22Rv1 (cell line): Measurements from ENCODE around the gene AGXT2.

Experiments used
- H3K27ac ChIP-seq: fragments of 450-650 bp; 2 replicates; pipeline ENCODE4 v1.5.1; 2017
- ZFX ChIP-seq: fragments of 450-650 bp; IDR thresholded peaks from 2 replicates; pipeline ENCODE4 v1.6.1; 2017; ENCODE audit warnings: antibody characterized with exemption, borderline replicate concordance
- TF ChIP-seq, protein P1 (sequence below): fragments of 450-650 bp; IDR thresholded peaks from 2 replicates; pipeline ENCODE4 v1.5.1; 2017; ENCODE audit warnings: mild to moderate bottlenecking

AGXT2 gene

DNA sequence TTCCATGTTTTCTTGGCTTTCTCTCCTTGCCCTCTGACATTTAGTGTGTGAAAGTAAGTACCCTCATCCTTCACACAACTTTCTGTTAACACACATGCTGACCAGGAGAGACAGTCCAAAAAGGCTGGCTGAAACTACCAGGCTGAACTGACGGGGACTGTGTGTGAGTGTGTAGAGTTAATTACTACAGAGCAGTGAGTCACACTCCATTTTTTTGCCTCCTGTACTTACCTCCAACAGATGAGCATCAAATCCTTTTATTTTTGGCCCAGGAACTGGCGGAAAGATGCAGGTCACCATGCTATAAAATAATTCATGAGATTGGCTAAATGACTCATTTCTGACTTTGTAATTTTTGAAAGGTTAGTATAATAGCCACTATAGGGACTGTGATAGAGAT, 20.2 kb upstream of the AGXT2 start:
- TF ChIP-seq, protein P1, sequence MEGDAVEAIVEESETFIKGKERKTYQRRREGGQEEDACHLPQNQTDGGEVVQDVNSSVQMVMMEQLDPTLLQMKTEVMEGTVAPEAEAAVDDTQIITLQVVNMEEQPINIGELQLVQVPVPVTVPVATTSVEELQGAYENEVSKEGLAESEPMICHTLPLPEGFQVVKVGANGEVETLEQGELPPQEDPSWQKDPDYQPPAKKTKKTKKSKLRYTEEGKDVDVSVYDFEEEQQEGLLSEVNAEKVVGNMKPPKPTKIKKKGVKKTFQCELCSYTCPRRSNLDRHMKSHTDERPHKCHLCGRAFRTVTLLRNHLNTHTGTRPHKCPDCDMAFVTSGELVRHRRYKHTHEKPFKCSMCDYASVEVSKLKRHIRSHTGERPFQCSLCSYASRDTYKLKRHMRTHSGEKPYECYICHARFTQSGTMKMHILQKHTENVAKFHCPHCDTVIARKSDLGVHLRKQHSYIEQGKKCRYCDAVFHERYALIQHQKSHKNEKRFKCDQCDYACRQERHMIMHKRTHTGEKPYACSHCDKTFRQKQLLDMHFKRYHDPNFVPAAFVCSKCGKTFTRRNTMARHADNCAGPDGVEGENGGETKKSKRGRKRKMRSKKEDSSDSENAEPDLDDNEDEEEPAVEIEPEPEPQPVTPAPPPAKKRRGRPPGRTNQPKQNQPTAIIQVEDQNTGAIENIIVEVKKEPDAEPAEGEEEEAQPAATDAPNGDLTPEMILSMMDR = no peak
- no peak for TF ChIP-seq ZFX
- no peak overlapping the region for H3K27ac ChIP-seq

DNA sequence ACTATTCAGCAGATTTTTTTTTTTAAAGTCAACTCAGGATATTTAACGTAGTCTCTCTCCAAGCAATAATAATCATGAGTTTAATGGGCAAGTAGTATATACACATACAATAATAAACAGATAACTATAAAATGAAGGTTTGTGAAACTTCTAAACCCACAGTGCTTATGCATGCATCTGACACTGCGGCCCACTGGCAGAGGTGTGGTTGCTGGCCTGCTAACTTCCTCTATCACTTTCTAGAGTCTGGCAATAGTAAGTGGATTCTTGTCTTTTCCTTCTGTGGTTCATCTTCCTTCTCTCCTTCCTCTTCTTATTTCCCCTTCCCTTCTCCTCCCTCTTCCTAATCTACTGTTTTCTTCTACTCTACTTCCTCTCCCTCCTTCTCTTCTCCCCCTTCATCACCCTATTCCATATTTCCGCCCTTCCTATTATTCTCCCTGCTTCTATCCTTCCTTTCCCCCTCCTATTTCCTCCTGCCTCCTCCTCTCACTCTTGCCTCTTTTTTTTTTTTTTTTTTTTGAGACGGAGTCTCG, 18.6 kb upstream of the AGXT2 start:
- no peak for TF ChIP-seq ZFX
- TF ChIP-seq, protein P1 = no peak
- H3K27ac ChIP-seq = no peak overlapping the region

DNA sequence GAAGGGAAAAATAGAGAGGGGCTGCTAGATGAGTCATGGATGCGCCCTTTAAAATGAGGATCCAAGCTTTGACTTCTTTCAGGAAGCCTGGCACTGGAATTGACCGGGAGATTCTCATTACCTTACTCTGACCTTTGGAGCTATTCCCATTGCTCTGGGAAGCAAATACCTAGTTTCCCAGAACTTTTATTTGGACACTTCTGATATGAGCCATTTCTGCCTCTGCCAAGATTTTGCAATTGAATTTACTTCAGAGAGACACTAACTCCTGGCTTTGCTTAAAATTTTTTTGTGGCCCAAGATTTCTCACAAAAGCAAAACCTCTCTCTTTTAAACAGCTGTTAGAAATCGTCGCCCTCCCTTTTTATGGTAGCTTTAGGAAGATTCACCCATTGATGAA, 15.7 kb upstream of the AGXT2 start:
- TF ChIP-seq ZFX = no peak
- TF ChIP-seq, protein P1 = no peak
- H3K27ac ChIP-seq = no peak overlapping the region

DNA sequence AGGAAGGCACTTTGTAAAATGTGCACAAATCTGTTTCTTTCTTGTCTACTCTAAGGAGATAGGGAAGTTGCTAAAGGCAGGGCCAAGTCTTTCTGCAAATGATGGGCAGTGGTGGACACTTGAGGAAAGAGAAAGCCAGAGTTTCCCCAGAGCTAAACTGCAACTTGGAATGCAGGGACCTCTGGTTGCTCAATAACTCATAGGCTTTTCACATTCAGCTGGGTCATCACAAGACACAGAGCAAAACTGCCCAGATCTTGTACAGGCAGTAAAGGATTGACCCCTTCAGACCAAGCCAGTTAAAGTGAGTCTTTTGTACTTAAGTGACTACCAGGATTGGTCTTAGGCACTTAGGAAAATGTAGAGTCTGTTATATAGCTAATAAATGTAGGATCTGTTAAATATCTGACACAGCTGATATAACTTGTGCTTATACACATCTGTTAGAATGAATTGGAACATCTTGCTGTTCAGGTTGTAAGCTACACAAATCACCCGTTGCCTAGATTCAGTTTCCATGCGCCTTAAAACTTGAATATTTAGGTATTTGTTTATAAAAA, 13.5 kb upstream of the AGXT2 start:
- no peak overlapping the region for H3K27ac ChIP-seq
- no peak for TF ChIP-seq ZFX
- TF ChIP-seq, protein P1 = no peak

DNA sequence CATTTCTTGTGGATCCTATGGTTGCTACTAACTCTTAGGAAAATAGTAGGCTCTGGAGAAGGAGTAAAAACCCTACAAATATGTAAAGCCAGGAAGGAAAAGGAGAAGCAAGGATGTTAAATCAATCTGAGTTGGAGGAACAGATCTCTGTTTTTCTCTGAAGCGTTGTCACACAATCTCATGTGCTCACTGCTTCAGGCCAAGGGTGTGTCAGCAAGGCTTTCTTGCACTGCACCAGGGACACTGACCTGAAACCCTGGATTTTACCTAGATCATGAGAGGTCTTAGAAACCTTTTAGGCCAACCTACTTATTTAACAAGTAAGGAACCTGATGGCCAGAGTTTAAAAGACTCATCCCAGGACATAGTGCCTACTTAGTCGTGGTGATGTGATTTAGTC, 12.5 kb upstream of the AGXT2 start:
- H3K27ac ChIP-seq = no peak overlapping the region
- TF ChIP-seq ZFX = no peak
- TF ChIP-seq, protein P1 = no peak

DNA sequence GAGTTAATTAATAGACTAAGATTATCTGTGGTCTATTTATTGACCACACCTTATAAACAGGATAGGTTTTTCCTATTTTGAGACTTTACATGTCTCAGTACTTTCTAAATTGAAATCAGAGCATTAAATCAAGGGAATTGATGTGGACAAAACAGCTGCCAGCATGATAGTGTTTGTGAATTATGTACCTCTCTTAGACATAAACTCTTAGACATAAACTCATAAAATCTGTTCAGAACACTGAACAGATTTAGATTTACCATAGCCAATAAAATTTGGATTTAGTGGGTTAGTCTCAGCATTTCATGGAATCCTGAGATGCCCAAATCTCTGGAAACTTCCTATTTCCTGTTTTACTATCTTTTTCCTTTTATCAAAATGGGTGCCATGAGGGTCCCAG, 11.5 kb upstream of the AGXT2 start:
- TF ChIP-seq, protein P1 = no peak
- TF ChIP-seq ZFX = no peak
- no peak overlapping the region for H3K27ac ChIP-seq

DNA sequence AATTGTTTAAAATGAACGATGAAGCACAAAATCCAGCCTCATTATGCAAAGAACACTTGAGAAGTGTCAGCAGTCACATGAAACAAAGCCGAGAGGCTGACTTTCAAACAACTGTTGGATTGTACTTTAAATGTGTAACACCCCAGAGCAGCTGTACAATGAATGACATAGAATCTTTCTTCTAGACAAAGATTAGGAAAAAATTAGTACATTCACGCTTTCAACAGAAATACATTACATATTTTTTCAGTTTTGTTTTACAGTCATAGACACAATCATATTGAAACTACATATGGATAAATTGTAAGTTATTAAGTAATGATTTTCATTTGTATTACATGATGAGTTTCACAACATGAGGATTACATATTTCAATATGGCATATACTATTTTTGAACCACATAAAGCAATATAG, 10.6 kb upstream of the AGXT2 start:
- TF ChIP-seq, protein P1 = no peak
- no peak for TF ChIP-seq ZFX
- no peak overlapping the region for H3K27ac ChIP-seq
